SK-N-SH treated with all-trans-retinoic acid at 6 μM for 48 hours (cell line): ENCODE measurements around the gene STOML1.

Source experiments
- ARNTL ChIP-seq: fragments of 450-650 bp; formaldehyde crosslinking; IDR thresholded peaks from 2 replicates; pipeline ENCODE4 v1.5.0; 2020; ENCODE audit warnings: low read depth, mild to moderate bottlenecking, moderate library complexity, borderline replicate concordance
- BACH2 ChIP-seq: fragments of 250-450 bp; sonication (Bioruptor Pico); IDR thresholded peaks from 2 replicates; pipeline ENCODE4 v1.9.0; 2021; ENCODE audit warnings: mild to moderate bottlenecking, borderline replicate concordance
- CREB5 ChIP-seq: fragments of 250-450 bp; sonication (Bioruptor Pico); IDR thresholded peaks from 2 replicates; pipeline ENCODE4 v1.5.1; 2020; ENCODE audit warnings: low read depth, mild to moderate bottlenecking, moderate library complexity
- OSR1 ChIP-seq: fragments of 250-450 bp; sonication (Bioruptor Pico); IDR thresholded peaks from 2 replicates; pipeline ENCODE4 v1.8.0; 2022; ENCODE audit warnings: moderate library complexity, mild to moderate bottlenecking, inconsistent platforms
- PATZ1 ChIP-seq: fragments of 250-450 bp; sonication (Bioruptor Pico); IDR thresholded peaks from 2 replicates; pipeline ENCODE4 v1.8.0; 2020; ENCODE audit warnings: mild to moderate bottlenecking, moderate library complexity, borderline replicate concordance
- ZC3H10 ChIP-seq: fragments of 250-450 bp; sonication (Bioruptor Pico); IDR thresholded peaks from 2 replicates; pipeline ENCODE4 v1.5.1; 2021; ENCODE audit warnings: mild to moderate bottlenecking, moderate library complexity
- ZFP3 ChIP-seq: fragments of 250-450 bp; sonication (Bioruptor Pico); IDR thresholded peaks from 2 replicates; pipeline ENCODE4 v1.5.0; 2020; ENCODE audit warnings: mild to moderate bottlenecking, moderate library complexity
- ZFP30 ChIP-seq: fragments of 450-650 bp; formaldehyde crosslinking; IDR thresholded peaks from 2 replicates; pipeline ENCODE4 v1.5.0; 2022; ENCODE audit warnings: mild to moderate bottlenecking, moderate library complexity
- ZNF565 ChIP-seq: fragments of 450-650 bp; formaldehyde crosslinking; conservative IDR thresholded peaks from 2 replicates; pipeline ENCODE4 v1.5.0; 2020; ENCODE audit warnings: low read depth, mild to moderate bottlenecking, moderate library complexity
- ZNF8 ChIP-seq: fragments of 450-650 bp; formaldehyde crosslinking; IDR thresholded peaks from 2 replicates; pipeline ENCODE4 v1.5.0; 2020; ENCODE audit warnings: mild to moderate bottlenecking, moderate library complexity

GRCh38 chr15:73959801-73960200, 32.3 kb downstream of the STOML1 start:
- TF ChIP-seq ZC3H10 (CRISPR knock-in tag) (no peak), PATZ1 (CRISPR knock-in tag) (no peak), ARNTL (CRISPR knock-in tag) (no peak), ZFP30 (CRISPR knock-in tag) (no peak), ZFP3 (CRISPR knock-in tag) (no peak), CREB5 (no peak), OSR1 (CRISPR knock-in tag) (no peak), ZNF8 (CRISPR knock-in tag) (no peak), BACH2 (no peak), ZNF565 (CRISPR knock-in tag) (no peak)
